Renal cortex interstitium (tissue), 11 donors: ENCODE data around the gene HNRNPAB. TPM values are rescaled to one million over a fixed set of nuclear protein-coding genes. Genes with fewer than 3 reads are reported as not detected.
"Not testable (repeated sequence)": the region's sequence is repeated elsewhere in the genome, so short reads cannot be mapped to it uniquely, and the experiment has no call there.

Experiments
- DNase-seq, 11 donors: peaks; one replicate each; pipeline ENCODE4 v3.0.0-alpha.2; 2013; ENCODE audit warnings: low read depth in 9 of 11, low spot score in 4 of 11; ENCODE audit errors: extremely low read depth in 1 of 11
- polyA plus RNA-seq, 3 donors: library from polyadenylated mRNA; unstranded; fragments of 120-200 nt; gene quantifications; one replicate each; pipeline ENCODE4 v1.2.1, GENCODE V29; 2013; ENCODE audit not compliant: insufficient read length in 3 of 3

The HNRNPAB gene
- polyA plus RNA-seq, 3 donors, result 121 to 174 (median 157) TPM

- DNase-seq, result no peak
Measured at GRCh38 chr5:178250263-178250662, 45.9 kb downstream of the HNRNPAB start.

- DNase-seq, result no peak
Measured at GRCh38 chr5:178252258-178252657, 47.9 kb downstream of the HNRNPAB start.

GRCh38 chr5:178253632-178254031, 49.3 kb downstream of the HNRNPAB start:
- not testable (repeated sequence) for DNase-seq

GRCh38 chr5:178256746-178257145, 52.4 kb downstream of the HNRNPAB start:
- DNase-seq, result no peak

- no peak for DNase-seq
Measured at GRCh38 chr5:178257650-178258049, 53.3 kb downstream of the HNRNPAB start.

- DNase-seq, result no peak
Measured at GRCh38 chr5:178259623-178260536, 55.5 kb downstream of the HNRNPAB start.

Other genes with a start within 250 kb of the HNRNPAB start
- gene PROP1, start 208.3 kb upstream of the HNRNPAB start, polyA plus RNA-seq, result under 1 TPM in 2 of 3 donors, not detected in 1; 0.07 to 0.12 TPM
- gene N4BP3, start 91.0 kb upstream of the HNRNPAB start, polyA plus RNA-seq, result 1 to 10 TPM; 3.7 to 5.7 (median 4.8) TPM
- gene RMND5B, start 73.5 kb upstream of the HNRNPAB start, polyA plus RNA-seq, result 10 to 100 TPM; 30.2 to 34.9 (median 34.0) TPM
- gene NHP2, start 50.6 kb upstream of the HNRNPAB start, polyA plus RNA-seq, result 100 to 1,000 TPM; 102 to 123 (median 104) TPM
- under 1 TPM; 0.04 to 0.11 (median 0.08) TPM for gene GMCL2, start 17.2 kb upstream of the HNRNPAB start, polyA plus RNA-seq
- 100 to 1,000 TPM in 1 of 3 donors, 10 to 100 TPM in 2; 76.9 to 153 (median 77.8) TPM for gene PHYKPL, start 28.3 kb downstream of the HNRNPAB start, polyA plus RNA-seq